HCEC 1CT (cell line): ENCODE data around the gene RASA4B.
A peak's percentile ranks its signal among the peaks of the same experiment; 100 is the strongest.
"Not testable (repeated sequence)": the region's sequence is repeated elsewhere in the genome, so short reads cannot be mapped to it uniquely, and the experiment has no call there.

ENCODE experiments used
- DNase-seq: peaks from one replicate; pipeline ENCODE4 v3.0.0-alpha.2; 2017

RASA4B gene

DNA sequence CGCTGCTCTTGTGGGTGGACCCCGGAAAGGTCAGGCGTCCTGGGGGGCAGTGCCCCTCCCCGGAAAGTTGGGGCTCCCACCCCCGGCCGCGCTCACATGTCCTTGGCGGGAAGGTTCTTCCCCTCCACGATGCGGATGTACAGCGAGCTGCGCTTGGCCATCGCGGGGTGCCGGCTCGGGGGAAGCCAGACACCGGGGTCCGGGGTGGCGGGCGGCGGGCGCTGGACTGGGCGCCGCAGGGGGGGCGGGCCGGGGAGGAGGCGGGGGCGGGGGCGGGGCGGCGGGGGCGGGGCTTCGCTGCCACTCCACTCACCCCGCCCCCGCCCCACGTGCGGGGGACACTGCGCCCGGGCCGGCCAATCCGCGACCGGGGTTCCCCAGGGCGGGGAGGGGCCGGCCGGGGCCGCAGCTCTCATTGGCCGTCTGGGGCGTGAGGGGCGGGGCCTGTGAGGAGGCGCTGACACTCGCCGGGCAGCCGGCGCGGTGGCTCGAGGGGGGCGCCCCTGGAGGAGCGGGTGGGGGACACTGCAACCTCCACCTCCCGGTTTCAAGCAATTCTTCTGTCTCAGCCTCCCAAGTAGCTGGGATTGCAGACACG is at the start of gene RASA4B:
TSS of gene RASA4B (minus strand) at position 228 of the 598 bp plus-strand sequence. CDS start at position 161, 67 bp downstream.
- not testable (repeated sequence) for DNase-seq

DNA sequence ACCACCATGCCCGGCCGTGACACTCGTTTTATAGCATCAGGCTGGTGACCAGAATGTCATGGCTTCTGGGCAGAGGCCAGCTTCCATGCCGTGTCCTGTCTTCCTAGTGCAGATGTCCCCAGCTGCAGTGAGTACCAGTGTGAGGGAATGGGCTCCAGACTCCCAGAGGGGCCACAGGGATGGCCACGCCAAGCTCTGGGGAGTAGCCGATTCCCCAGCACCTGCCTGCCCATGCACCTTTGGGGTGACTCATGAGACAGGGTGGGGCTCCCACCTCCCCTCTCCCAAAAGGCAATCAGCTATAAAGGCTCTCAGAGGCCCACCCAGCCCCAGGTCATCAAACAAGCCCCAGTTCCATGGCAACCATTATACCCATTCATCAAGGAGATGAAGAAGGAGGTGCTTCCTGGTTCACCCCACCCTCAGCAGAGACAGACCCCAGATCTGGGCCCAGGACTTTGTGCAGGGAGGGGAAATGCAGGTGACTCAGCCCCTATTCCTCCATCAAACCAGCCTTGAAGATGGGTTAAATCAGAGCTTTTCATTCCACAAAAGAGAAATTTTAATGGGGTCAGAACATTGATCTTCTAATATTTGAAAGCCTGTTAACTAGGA is 33.3 kb upstream of the RASA4B start, which contains the start of gene SPDYE2:
TSS of gene SPDYE2 (plus strand) at position 419 of the 615 bp plus-strand sequence. CDS start 2,030 bp downstream, outside the sequence.
- DNase-seq = not testable (repeated sequence)

GRCh38 chr7:102546353-102546752 is 28.8 kb upstream of the RASA4B start:
- not testable (repeated sequence) for DNase-seq

- DNase-seq = not testable (repeated sequence)
Observed at GRCh38 chr7:102545288-102545687, 27.7 kb upstream of the RASA4B start.

DNA sequence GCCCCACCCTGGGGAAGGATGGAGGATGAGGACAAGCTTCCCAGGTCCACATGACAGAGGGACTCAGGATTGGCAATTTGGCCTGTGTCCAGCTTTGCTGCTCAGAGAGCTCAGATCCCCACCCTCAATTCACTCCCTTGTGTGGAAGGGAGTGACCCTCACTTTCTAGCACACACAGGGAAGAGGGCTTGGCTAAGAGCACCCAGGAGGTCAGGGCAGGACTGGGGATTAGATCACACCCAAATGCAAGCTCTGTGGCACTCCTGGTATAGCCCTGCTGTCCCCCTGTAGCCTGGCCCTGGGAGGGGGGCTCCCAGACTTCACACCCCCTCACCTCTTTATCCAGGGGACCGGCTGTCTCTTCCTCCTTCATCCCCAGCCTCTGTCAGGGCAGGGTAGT is 26.8 kb upstream of the RASA4B start:
- not testable (repeated sequence) for DNase-seq

- not testable (repeated sequence) for DNase-seq
Observed at GRCh38 chr7:102543596-102543995, 26.0 kb upstream of the RASA4B start, which contains the start of gene UPK3BL2. TSS of gene UPK3BL2 (minus strand) at chr7:102543696. CDS start at chr7:102543636, 60 bp downstream.

DNA sequence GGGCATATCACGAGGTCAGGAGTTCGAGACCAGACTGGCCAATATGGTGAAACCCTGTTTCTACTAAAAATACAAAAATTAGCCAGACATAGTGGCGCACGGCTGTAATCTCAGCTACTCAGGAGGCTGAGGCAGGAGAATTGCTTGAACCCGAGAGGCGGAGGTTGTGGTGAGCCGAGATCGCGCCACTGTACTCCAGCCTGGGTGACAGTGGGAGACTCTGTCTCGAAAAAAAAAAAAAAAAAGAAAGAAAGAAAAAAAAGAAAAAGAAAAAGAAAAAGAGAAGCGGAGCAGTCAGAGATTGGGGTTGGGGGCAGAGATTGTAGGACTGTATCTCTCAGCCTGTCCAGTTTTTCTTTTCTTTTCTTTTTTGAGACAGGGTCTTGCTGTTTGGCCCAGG is 25.2 kb upstream of the RASA4B start:
- not testable (repeated sequence) for DNase-seq

- DNase-seq = not testable (repeated sequence)
Observed at GRCh38 chr7:102542083-102542482, 24.5 kb upstream of the RASA4B start.

GRCh38 chr7:102540604-102541003 is 23.0 kb upstream of the RASA4B start:
- not testable (repeated sequence) for DNase-seq

DNA sequence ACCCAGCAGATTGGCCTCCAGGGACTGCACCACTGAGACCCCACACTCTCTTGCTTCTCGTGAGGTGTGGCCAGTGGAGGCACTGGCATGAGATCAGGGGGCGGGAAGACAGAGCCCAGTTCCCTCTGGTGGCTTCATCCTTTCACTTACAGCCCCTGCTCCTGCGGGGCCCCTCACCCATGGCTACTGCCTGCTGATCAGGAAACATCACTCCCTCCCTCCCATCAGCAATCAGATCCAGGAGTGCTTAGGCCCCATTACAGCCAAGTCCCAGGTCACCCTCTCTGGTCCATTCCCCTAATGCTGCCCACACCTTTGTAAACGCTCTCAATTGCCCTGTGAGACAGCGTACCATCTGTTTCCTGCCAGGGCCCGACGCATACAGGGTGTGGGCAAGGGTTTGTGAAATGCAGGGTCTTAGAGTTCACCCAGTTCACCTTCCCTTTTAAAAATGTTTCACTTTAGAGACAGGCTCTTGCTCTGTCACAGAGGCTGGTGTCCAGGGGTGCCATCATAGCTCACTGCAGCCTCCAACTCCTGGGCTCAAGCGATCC is 17.6 kb upstream of the RASA4B start:
- DNase-seq = not testable (repeated sequence)

DNA sequence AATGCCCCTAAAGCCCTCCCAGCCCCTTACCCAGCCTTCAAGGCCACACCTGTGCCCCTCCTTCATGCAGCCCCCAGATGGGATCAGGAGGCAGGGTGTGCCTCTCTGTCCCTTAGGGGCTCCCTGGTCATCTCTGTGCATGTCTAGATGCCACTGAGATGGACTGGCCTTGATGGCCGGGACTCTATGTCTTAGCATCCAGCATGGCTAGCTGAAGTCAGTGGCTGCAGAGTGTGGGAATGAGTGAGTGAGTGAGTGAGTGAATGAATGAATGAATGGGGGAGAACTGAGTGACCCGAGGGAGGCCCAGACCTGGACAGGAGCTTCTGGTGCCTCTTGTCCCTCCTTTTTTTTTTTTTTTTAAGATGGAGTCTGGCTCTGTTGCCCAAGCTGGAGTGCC is 14.6 kb upstream of the RASA4B start:
- not testable (repeated sequence) for DNase-seq

DNA sequence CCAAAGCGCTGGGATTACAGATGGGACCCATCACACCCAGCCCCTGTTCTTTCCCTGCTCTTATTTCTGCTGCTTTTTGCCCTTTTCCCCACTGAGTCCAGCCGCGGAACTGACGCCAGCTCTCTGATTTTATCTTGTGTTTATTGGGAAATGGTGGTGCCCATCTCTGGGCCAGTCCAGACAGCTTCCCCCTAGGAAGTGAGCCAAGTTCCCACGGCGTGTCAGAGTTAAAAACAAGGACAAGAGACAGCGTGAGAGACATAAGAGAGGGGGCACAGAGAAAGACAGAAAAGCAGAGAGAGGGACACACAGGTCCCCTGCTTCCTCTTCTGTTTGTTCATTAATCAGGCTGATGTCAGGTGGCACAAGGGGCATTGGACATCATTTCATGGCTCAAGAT is 14.0 kb upstream of the RASA4B start:
- DNase-seq = not testable (repeated sequence)

DNA sequence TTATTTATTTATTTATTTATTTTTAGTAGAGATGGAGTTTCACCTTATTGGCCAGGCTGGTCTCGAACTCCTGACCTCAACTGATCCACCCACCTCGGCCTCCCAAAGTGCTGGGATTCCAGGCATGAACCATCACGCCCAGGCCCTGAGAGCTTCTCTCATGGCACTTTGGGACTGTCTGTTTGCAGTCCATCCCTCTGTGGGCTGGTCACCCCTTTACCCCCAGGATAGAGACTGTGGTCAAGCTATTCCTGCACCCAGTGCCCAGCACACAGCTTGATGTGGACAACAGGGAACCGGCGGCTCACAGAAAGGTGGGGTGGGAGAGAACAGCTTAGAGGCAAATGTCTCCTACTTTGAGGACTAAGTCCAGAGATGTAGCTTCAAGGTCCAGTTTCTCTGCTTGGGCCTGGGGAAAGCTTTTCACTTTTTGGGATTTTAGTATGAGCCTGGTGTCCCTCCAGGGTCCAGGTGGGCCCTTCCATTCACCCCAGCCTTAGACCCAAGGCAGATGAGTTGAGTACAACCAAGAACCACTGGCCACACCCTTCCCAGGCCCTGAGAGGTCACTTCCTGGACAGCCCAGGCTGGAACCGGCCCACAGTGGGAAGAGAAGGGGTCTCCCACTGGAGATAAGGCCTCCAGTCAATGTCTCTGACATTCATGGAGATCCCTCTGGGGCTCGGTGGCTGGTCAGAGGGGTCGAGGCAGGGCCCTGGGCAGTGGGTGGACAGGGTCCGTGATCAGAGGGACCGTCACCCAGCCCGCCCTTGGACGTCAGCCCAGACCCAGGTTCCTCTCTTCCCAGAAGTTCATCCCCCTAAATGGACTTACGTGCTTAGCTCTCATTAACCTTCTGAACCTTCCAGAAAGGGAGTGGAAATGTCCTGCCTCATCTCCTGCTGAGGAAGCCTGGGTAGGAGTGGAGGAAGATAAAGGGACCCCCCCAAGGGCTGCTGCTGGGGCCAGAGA is 10.5 kb upstream of the RASA4B start:
- not testable (repeated sequence) for DNase-seq

- not testable (repeated sequence) for DNase-seq
Observed at GRCh38 chr7:102527182-102527581, 9.6 kb upstream of the RASA4B start.

GRCh38 chr7:102524803-102525202 is 7.2 kb upstream of the RASA4B start:
- DNase-seq = not testable (repeated sequence)

GRCh38 chr7:102520797-102521196 is 3.2 kb upstream of the RASA4B start:
- DNase-seq = not testable (repeated sequence)

DNA sequence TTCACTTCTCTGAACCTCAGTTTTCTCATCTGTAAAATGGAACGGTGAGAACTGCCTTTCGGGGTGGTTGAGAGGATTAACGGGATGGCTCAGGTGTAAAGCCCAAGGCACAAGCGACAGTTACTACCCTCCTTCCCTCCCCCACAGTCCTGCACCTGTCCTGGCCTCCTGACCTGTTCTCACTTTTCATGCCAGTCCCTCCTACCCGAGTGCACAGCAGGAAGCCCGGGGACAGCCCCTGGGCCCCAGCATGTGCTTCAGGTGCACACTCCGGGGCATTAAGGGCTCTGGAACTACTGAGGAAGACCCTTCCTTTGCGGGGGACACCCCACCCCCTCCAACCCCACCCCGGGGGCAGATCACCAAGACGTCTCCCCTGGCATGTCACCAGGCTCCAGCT is 626 bp downstream of the RASA4B start:
- DNase-seq = not testable (repeated sequence)

GRCh38 chr7:102515889-102516288 is 1.7 kb downstream of the RASA4B start:
- DNase-seq = not testable (repeated sequence)

DNA sequence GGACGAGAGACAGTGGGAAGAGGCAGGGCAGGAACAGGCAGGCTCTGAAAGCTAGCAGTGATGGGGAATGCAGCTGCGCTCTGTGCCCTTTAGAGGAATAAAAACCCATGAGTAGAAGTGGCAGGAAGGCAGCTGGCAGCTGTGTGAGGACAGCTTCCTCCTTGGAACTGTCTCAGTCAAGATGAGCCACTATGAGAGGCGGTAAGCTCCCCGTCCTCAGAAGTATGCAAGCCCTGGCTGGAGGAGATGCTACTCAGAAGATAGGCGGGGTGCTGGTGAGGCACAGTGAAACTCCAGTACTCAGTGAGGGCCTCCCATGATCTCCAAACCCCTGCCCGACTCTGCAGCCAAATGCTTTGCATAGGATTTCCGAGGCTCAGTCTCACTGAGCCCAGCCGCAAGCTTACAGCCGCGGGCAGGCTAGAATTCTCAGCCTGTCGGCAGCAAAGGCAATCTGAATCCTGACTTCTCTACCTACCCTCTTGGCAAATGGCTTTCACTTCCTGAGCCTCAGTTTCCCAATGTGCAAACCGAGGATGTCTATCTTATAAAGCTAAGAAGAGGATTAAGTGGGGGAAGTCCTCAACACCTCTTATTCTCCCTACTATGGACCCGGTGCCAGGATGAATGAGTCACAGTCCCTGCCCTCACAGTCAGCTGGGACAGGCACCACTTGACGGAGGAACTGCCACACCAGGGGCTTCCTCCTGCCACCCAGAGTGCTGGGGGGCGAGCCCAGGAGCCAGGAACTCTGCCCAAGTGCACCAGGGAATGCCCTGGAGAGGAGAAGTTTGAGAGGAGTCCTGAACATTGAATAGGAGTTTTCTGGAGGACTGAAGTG is 2.5 kb downstream of the RASA4B start:
- DNase-seq = not testable (repeated sequence)

DNA sequence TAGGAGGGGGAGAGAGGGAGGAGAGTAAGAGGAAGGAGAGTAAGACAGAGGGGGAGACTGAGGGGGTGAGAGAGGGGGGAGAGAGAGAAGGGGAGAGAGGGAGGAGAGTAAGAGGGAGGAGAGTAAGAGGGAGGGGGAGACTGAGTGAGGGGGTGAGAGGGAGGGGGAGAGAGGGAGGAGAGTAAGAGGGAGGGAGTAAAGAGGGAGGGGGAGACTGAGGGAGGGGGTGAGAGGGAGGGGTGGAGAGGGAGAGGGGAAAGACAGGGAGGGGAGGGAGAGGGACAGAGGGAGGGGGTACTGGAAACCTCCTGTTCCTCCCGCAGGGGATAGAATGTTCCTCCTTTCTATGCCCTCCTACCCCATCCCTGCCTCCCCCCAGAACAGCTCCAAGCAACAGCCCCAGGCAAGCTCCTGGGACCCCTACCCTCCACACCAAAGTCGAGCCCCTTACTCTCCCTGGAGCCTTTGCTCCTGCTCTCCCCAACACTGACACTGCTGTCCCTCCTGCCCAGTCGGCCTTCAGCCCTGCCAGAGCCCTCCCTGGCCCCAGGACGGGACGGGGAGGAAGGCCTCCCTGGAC is 4.8 kb downstream of the RASA4B start:
- peak; percentile 0 for DNase-seq

DNA sequence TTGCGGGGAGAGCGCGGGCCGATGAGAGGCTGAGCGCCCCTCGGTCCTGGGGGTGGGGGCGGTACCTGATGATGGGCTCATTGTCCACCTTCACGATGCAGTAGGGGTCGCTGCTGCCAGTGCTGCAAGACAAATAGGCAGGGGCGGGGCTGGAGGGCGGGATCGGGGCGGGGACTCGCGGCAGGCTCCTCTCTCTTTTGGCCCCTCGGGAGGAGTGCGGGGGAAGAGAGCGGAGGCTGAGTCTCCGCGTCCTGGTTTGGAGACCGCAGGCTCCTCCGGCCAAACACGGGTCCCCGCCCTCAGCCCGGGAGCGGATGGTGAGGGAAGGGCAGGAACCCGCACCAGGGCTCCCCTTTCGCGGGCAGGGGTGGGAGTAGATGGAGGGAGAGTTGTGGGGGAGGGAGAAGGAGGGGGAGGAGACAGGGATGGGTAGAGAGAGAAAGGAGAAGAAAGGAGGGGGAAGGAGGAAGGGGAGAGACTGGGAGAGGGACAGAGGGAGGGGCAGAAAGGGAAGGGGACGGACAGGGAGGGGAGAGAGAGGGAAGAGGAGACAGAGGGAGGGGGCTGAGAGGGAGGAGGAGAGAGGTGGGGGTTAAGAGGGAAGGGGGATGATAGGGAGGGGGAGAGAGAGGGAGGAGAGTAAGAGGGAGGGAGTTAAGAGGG is 5.6 kb downstream of the RASA4B start:
- not testable (repeated sequence) for DNase-seq
